Forelimb muscle (tissue), 1 donor: ENCODE results near the gene INTS1. TPM values are rescaled to one million over a fixed set of nuclear protein-coding genes. Genes with fewer than 3 reads are reported as not detected.
"Not testable (repeated sequence)": the region's sequence is repeated elsewhere in the genome, so short reads cannot be mapped to it uniquely, and the experiment has no call there.

Experiments used
- DNase-seq: peaks from one replicate; pipeline ENCODE4 v3.0.0-alpha.2; 2013; ENCODE audit warnings: low read depth
- polyA plus RNA-seq: library from polyadenylated mRNA; unstranded; fragments of 120-200 nt; gene quantifications from one replicate; pipeline ENCODE4 v1.2.1, GENCODE V29; 2013; ENCODE audit not compliant: insufficient read length

INTS1 gene
- polyA plus RNA-seq, 1 donor = 39.5 TPM

- no peak for DNase-seq
Observed at GRCh38 chr7:1460821-1461645, 43.2 kb downstream of the INTS1 start.

- DNase-seq = no peak
Observed at GRCh38 chr7:1459920-1460820, 44.0 kb downstream of the INTS1 start.

DNA sequence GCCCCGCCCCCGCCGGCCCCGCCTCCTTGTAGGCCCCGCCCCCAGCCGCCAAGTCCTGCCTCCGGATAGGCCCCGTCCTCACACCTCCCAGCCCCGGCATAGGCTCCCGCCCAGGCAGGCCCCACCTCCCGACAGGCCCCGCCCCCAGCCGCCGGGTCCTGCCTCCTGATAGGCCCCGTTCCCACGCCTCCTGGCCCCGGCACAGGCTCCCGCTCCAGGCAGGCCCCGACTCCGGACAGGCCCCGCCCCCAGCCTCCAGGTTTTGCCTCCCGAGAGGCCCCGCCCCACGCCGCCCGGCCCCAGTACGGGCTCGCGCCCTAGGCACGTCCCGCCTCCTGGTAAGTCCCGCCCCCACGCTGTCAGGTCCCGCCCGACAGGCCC lies 44.7 kb downstream of the INTS1 start:
- peak; percentile 69 for DNase-seq

GRCh38 chr7:1458683-1459511 lies 45.3 kb downstream of the INTS1 start, which contains the start of gene MICALL2:
TSS of gene MICALL2 (minus strand) at chr7:1459470. CDS start at chr7:1459326, 144 bp downstream.
- DNase-seq = no peak

DNA sequence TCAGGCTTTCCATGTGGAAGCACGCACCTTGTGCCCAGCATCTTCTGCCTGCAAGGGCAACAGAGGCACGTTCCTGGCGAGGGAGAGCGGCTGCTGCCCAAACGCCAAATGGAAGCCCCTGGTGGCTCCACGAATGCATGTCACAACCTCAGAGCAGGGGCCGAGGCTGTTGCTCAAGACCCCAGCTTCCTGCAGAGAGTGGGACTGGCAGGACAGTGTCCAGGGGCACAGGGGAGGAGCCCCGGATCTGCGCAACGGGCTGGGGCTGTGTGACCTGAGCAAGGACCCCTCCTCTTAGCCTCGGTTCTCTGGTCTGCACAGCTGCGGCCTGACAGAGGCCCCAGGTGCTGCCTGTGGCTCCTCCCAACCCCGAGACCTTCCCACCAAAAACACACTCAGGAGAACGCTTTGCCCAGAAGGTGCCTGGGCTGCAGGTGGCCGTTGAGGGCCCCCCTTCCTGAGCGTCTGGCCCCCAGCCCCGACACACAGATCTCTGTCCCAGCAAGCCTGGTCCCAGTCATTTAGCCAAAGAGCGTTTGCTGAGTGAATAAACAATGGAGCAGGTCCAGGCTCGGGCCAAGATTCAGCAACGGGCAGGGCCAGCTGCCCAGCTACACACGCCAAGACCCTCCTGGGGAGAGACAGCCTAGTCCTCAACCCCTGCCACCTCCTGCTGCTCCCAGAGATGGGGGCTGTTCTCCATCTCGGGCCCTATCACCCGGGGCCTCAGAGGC lies 46.1 kb downstream of the INTS1 start:
- no peak for DNase-seq

GRCh38 chr7:1457059-1457948 lies 46.9 kb downstream of the INTS1 start:
- DNase-seq = no peak

DNA sequence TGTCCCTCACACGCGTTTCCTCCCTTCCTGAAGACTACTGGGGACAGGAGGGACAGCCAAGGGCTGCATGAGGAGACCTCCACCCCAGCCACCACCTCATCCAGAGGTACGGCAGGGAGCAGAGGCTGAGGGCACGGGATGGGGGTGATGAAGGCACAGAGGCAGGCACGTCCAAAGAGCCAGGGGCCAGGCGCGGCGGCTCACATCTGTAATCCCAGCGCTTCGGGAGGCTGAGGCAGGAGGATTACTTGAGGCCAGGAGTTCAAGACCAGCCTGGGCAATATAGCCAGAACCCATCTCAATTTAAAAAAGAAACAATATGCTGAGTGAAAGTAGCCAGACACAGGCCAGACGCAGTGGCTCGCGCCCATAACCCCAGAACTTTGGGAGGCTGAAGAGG lies 48.2 kb downstream of the INTS1 start:
- no peak for DNase-seq

- no peak for DNase-seq
Observed at GRCh38 chr7:1455241-1455939, 48.8 kb downstream of the INTS1 start.

GRCh38 chr7:1454542-1454941 lies 49.6 kb downstream of the INTS1 start:
- no peak for DNase-seq

- DNase-seq = no peak
Observed at GRCh38 chr7:1452205-1452604, 52.0 kb downstream of the INTS1 start.

DNA sequence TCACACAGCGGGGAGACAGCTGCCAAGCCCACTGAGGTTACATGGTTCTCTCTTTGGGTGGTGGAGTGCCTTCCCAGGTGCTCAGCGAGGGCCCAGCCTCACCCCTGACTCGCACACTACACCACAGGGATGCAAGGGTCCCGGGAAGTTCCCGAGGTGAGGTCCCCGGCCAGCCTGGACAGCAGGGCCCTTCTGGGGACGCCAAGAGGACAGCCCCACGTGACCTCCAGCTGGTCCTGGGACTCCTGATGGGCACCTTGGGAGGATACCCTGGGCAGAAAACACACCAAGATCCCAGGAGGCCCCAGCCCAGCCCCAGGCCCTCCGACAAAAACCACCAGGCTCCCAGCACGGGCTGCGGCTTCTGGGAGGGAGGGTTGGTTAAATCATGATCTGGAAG lies 53.2 kb downstream of the INTS1 start:
- no peak for DNase-seq

- DNase-seq = no peak
Observed at GRCh38 chr7:1450431-1450830, 53.8 kb downstream of the INTS1 start.

- DNase-seq = no peak
Observed at GRCh38 chr7:1449951-1450350, 54.2 kb downstream of the INTS1 start.

- DNase-seq = no peak
Observed at GRCh38 chr7:1449501-1449900, 54.7 kb downstream of the INTS1 start.

GRCh38 chr7:1448958-1449357 lies 55.2 kb downstream of the INTS1 start:
- DNase-seq = no peak

DNA sequence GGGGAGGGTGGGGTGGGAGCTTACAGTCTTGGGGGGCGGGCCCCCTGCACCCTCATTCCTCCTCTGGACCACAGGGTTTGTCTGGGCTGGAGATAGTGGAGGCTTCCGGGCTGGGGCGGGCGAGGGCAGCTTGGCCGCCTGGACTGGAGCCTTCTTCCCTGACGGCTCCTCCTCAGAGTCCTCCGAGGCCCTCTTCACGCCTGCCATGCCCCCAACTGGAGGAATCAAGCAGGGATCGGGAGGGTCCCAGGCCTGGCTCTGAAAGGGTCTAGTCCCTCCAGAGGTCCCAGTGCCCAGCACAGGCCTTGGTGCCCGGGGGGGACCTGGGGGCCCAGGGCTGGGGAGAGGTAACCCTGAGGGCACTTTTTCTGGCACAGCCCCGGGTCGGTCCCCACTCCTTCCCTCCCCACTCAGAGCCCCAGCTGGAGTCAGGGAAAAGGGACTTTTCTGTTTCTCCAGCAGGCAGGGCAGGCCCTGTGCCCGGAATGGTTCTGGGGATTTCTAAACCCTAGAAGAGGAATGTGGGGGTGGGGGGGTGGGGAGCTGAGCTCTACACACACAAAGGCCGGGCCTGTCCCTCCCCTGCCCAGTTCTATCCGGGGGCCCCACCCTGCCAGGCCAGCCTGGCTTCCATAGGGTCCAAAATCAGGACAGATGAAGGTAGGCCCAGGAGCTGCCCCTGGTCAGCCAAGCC lies 56.5 kb downstream of the INTS1 start:
- no peak for DNase-seq

DNA sequence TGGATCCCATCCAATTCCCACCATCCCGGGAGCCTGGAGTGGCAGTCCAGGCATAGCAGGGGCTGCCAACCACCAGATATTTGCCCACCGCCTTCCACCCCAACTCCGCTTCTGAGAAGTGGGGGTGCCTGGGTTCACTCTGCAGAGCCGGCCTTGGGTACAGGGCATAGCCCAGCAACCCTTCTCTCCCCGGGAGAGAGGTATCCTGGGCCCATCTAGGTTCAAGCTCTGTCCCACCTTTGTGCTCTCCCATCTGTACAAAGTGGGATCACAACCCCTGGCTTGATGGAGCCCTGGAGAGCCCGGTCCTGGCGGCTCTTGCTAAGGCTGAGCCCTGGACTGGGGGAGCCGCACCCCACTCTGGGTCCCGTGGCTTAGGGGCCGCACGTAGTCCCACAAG lies 57.1 kb downstream of the INTS1 start:
- no peak for DNase-seq

GRCh38 chr7:1446620-1447032 lies 57.6 kb downstream of the INTS1 start:
- DNase-seq = no peak

DNA sequence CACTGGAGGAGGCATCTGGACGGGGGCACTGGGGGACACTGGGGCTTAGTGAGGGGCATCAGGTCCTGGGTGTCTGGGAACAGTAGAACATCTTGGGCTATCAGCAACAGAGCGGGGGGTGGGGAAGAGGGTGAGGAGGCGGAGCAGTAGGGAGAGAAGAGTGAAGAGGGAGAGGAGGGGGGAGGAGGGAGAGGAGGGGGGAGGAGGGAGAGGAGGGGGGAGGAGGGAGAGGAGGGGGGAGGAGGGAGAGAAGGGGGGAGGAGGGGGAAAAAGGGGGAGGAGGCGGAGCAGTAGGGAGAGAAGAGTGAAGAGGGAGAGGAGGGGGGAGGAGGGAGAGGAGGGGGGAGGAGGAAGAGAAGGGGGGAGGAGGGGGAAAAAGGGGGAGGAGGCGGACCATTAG lies 58.2 kb downstream of the INTS1 start:
- DNase-seq = not testable (repeated sequence)
